Caco-2 (cell line): ENCODE measurements around the gene MFSD6L. TPM values are rescaled to one million over a fixed set of nuclear protein-coding genes. Genes with fewer than 3 reads are reported as not detected.

Source experiments
- BruUV-seq: library from RNA; stranded (reverse); fragments of 400-500 nt; replicated peaks from 2 replicates; lab custom pipeline; 2021; lab: Mats Ljungman, UMichigan
- CTCF ChIA-PET: fragments of 300-600 bp; sonication (Branson Sonifier 250); formaldehyde crosslinking; loops from one replicate; lab custom pipeline; 2022; ENCODE audit warnings: antibody characterized with exemption; lab: Charles Lee
- POLR2A ChIA-PET: fragments of 300-600 bp; sonication (Branson Sonifier 250); formaldehyde crosslinking; loops from one replicate; lab custom pipeline; 2022; ENCODE audit warnings: antibody characterized with exemption; lab: Charles Lee
- DNase-seq, 2 experiments: peaks; one replicate each; pipeline versions ENCODE4 v3.0.0 to v3.0.0-alpha.2; 2020 to 2022
- H3K27me3 ChIP-seq: replicated peaks from 2 replicates; pipeline ENCODE4 v1.6.0; 2011; ENCODE audit warnings: low read length; ENCODE audit not compliant: control insufficient read depth, insufficient read depth
- H3K36me3 ChIP-seq: 2 replicates; pipeline ENCODE4 v1.5.1; 2011; ENCODE audit warnings: low read length; ENCODE audit not compliant: control insufficient read depth, insufficient read depth
- H3K4me1 ChIP-seq: fragments of 250-450 bp; sonication (Bioruptor Pico); 2 replicates; pipeline ENCODE4 v1.5.1; 2020; ENCODE audit warnings: mild to moderate bottlenecking
- H3K4me3 ChIP-seq: 2 replicates; pipeline ENCODE4 v1.5.1; 2011; ENCODE audit warnings: low read depth, mild to moderate bottlenecking, control low read depth, low read length
- H3K9me3 ChIP-seq: fragments of 250-450 bp; sonication (Bioruptor Pico); 2 replicates; pipeline ENCODE4 v1.5.1; 2020; ENCODE audit warnings: mild to moderate bottlenecking, moderate library complexity
- H3K27ac Mint-ChIP-seq: one replicate; pipeline ENCODE4 v1.8.0; 2022; ENCODE audit warnings: mixed read lengths; ENCODE audit not compliant: unreplicated experiment
- H3K27me3 Mint-ChIP-seq: one replicate; pipeline ENCODE4 v1.8.0; 2022; ENCODE audit warnings: mixed read lengths; ENCODE audit not compliant: insufficient read depth, unreplicated experiment
- H3K36me3 Mint-ChIP-seq: one replicate; pipeline ENCODE4 v1.8.0; 2022; ENCODE audit warnings: mild to moderate bottlenecking, mixed read lengths; ENCODE audit not compliant: insufficient read depth, unreplicated experiment
- H3K4me1 Mint-ChIP-seq: one replicate; pipeline ENCODE4 v1.8.0; 2022; ENCODE audit warnings: low read depth, mixed read lengths; ENCODE audit not compliant: unreplicated experiment
- H3K4me3 Mint-ChIP-seq: one replicate; pipeline ENCODE4 v1.8.0; 2022; ENCODE audit warnings: mild to moderate bottlenecking, moderate library complexity, mixed read lengths; ENCODE audit not compliant: unreplicated experiment
- H3K9me3 Mint-ChIP-seq: one replicate; pipeline ENCODE4 v1.8.0; 2022; ENCODE audit warnings: mixed read lengths; ENCODE audit not compliant: unreplicated experiment
- intact Hi-C: fragments of 100-400 bp; cut with micrococcal nuclease; formaldehyde crosslinking; loops from one replicate; pipeline ENCODE4 v1.10.0; 2022; ENCODE audit not compliant: unreplicated experiment
- total RNA-seq: library from RNA; stranded (reverse); gene quantifications from 2 replicates; pipeline ENCODE4 v1.2.3, GENCODE V29; 2022
- TF ChIP-seq, protein P1 (sequence below), 2 experiments: fragments of 200-600 bp in 1 of 2; IDR thresholded peaks; 1 replicate in 1 of 2; 2 replicates in 1 of 2; pipeline versions ENCODE4 v1.5.1 to v1.8.0; 2011 to 2022; ENCODE audit warnings: antibody characterized with exemption in 1 of 2, control low read depth in 1 of 2, inconsistent platforms in 1 of 2, low read depth in 1 of 2, low read length in 1 of 2, mild to moderate bottlenecking in 1 of 2, moderate library complexity in 1 of 2; ENCODE audit not compliant: insufficient read depth in 1 of 2, severe bottlenecking in 1 of 2, unreplicated experiment in 1 of 2

Gene MFSD6L
- total RNA-seq, 1 experiment from 2014 or later: not detected

DNA sequence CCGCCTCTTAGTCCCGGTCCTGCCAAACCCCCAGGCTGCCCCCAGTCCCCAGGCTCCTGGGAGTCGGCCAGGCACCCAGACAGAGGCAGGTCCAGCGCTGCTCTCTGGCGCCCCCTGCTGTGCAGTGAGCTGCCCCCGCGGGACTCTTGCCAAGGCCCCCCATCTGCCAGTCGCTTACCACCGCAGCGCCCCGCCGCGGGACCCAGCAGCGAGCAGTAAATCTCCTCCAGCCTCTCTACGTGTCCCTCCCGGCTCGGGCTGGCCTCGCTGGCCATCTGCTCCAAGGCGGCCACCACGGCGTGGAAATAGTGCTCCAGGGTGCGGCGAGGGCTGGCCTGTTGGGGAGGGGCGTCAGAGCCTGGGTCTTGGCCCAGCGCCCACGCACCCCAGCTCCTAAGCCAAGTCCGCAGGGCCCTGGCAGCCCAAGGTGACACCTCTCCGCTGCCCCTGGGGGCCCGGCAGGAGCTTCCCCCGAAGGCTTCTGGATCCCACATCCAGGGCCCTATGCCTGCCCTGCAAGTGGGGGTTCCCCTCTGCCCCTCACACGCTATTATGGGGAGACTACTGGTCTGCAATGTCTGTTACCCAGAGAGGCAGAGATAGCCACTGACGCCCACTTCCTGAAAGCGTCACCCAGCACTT lies 33.7 kb upstream of the MFSD6L start:
- Histone ChIP-seq H3K9me3 (no peaks in the 10 kb centered on the region), H3K36me3 (no peaks in the 10 kb centered on the region), H3K4me1 (no peaks in the 10 kb centered on the region), H3K4me3 (no peak overlapping the region), H3K27me3 (no peaks in the 10 kb centered on the region)
- no peak overlapping the region for H3K27ac Mint-ChIP-seq
- H3K9me3 Mint-ChIP-seq: no peaks in the 10 kb centered on the region
- intact Hi-C loops: no loop called here
- no peaks in the 10 kb centered on the region for H3K36me3 Mint-ChIP-seq
- H3K27me3 Mint-ChIP-seq: no peaks in the 10 kb centered on the region
- TF ChIP-seq, protein P1, sequence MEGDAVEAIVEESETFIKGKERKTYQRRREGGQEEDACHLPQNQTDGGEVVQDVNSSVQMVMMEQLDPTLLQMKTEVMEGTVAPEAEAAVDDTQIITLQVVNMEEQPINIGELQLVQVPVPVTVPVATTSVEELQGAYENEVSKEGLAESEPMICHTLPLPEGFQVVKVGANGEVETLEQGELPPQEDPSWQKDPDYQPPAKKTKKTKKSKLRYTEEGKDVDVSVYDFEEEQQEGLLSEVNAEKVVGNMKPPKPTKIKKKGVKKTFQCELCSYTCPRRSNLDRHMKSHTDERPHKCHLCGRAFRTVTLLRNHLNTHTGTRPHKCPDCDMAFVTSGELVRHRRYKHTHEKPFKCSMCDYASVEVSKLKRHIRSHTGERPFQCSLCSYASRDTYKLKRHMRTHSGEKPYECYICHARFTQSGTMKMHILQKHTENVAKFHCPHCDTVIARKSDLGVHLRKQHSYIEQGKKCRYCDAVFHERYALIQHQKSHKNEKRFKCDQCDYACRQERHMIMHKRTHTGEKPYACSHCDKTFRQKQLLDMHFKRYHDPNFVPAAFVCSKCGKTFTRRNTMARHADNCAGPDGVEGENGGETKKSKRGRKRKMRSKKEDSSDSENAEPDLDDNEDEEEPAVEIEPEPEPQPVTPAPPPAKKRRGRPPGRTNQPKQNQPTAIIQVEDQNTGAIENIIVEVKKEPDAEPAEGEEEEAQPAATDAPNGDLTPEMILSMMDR (IDR thresholded peaks at IDR 0.05; ENCODE audit: insufficient read depth in 1 of 2, low read depth in 1 of 2, low read length in 1 of 2, severe bottlenecking in 1 of 2, unreplicated experiment in 1 of 2): peak; percentile 3 to 31
- H3K4me3 Mint-ChIP-seq: no peak overlapping the region
- H3K4me1 Mint-ChIP-seq: no peaks in the 10 kb centered on the region
- CTCF ChIA-PET: no interaction called here
- BruUV-seq: no TSS peak
- POLR2A ChIA-PET: no interaction called here
- peak in 1 of 2 experiments; percentile 8 for DNase-seq

DNA sequence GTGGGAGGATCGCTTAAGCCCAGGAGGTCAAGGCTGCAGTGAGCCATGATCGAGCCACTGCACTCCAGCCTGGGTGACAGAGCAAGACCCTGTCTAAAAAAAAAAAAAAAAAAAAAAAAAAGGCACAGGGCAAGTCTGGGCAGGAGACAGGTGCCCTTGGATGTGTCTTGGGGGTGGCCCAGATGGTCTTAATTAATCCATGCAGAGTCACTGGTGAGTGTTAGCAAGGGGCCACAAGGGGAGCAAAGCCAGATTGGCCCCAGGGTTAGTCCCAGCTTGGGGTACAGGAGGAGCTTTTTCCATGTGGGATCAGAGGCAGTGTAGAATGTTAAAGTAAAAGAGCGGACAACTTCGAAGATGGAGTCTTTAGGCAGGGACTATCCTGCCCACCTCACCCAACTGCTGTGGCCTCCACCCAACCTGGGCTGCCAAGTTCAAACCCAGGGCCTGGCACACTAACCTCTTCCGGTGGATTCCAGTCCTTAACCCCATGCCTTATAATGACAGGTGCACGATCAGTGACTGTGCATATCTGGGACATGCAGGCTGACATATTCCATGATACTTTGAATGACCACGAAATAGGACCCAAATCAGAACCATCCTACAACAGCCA lies 32.2 kb upstream of the MFSD6L start:
- CTCF ChIA-PET: no interaction called here
- Histone ChIP-seq H3K27me3 (no peaks in the 10 kb centered on the region), H3K4me1 (no peaks in the 10 kb centered on the region), H3K9me3 (no peaks in the 10 kb centered on the region), H3K4me3 (no peak overlapping the region), H3K36me3 (no peaks in the 10 kb centered on the region)
- H3K4me3 Mint-ChIP-seq: no peak overlapping the region
- H3K36me3 Mint-ChIP-seq: no peaks in the 10 kb centered on the region
- BruUV-seq: no TSS peak
- TF ChIP-seq, protein P1 (IDR thresholded peaks at IDR 0.05; ENCODE audit: insufficient read depth in 1 of 2, low read depth in 1 of 2, low read length in 1 of 2, severe bottlenecking in 1 of 2, unreplicated experiment in 1 of 2): no peak
- intact Hi-C loops: no loop called here
- DNase-seq: no peak
- no peaks in the 10 kb centered on the region for H3K9me3 Mint-ChIP-seq
- POLR2A ChIA-PET: no interaction called here
- H3K27me3 Mint-ChIP-seq: no peaks in the 10 kb centered on the region
- H3K27ac Mint-ChIP-seq: no peak overlapping the region
- no peaks in the 10 kb centered on the region for H3K4me1 Mint-ChIP-seq

DNA sequence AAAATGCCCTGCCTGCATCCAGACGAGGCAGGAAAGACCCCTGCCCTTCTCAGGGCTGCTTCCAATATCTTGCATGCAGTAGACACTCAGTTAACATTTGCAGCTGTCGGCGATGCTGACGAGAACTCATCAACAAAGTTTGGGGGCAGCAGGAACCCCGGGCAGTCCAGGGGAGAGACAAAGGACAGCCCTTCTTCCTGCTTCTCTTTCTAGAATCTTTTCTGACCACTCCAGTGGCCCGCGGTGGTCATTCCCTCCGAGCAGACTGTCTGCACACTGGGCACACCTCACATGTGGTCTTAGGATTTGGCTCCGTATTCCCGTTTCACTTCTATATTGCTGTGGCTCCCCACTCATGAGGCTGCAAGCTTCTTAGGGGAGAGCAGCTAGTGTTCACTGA lies 31.0 kb upstream of the MFSD6L start:
- Histone ChIP-seq H3K9me3 (no peaks in the 10 kb centered on the region), H3K27me3 (no peaks in the 10 kb centered on the region), H3K4me3 (no peak overlapping the region), H3K4me1 (no peaks in the 10 kb centered on the region), H3K36me3 (no peaks in the 10 kb centered on the region)
- no TSS peak for BruUV-seq
- H3K4me3 Mint-ChIP-seq: no peak overlapping the region
- intact Hi-C loops: no loop called here
- ChIA-PET CTCF (no interaction called here), POLR2A (interaction anchor here (0.6 kb wide), 1 partner anchor 36 kb away, joined by 3 read pairs; no protein-coding TSS in a partner anchor)
- no peaks in the 10 kb centered on the region for H3K27me3 Mint-ChIP-seq
- H3K4me1 Mint-ChIP-seq: no peaks in the 10 kb centered on the region
- no peak for DNase-seq
- TF ChIP-seq, protein P1 (IDR thresholded peaks at IDR 0.05; ENCODE audit: insufficient read depth in 1 of 2, low read depth in 1 of 2, low read length in 1 of 2, severe bottlenecking in 1 of 2, unreplicated experiment in 1 of 2): no peak
- H3K9me3 Mint-ChIP-seq: no peaks in the 10 kb centered on the region
- H3K36me3 Mint-ChIP-seq: no peaks in the 10 kb centered on the region
- H3K27ac Mint-ChIP-seq: no peak overlapping the region
